Measurements from ENCODE around the gene PLAC8L1. TPM values are rescaled to one million over a fixed set of nuclear protein-coding genes. Genes with fewer than 3 reads are reported as not detected.

The PLAC8L1 gene
- total and polyA plus RNA-seq, 2 of the 4 experiments (the other 2 are of a cell fraction), result 0.27 TPM; not detected in 1

- H2BK120ac ChIP-seq (ENCODE audit: low read depth, low read length), result no peak overlapping the region
- H3K36me3 ChIP-seq (ENCODE audit: control insufficient read depth, insufficient read depth, low read length), result no peaks in the 10 kb centered on the region
- ChIA-PET POLR2A (ENCODE audit: unreplicated experiment) (no interaction called here), CTCF (interaction anchor here (0.6 kb wide), 1 partner anchor 267 kb away, joined by 3 read pairs; no protein-coding TSS in a partner anchor)
- no peaks in the 10 kb centered on the region for H3K9me3 ChIP-seq (ENCODE audit: control insufficient read depth, insufficient read depth, low read length)
- H3K79me1 ChIP-seq (ENCODE audit: low read depth in 1 of 2, low read length in 2 of 2), result no peaks in the 10 kb centered on the region
- no peak overlapping the region for H2BK5ac ChIP-seq (ENCODE audit: low read depth, low read length, poor library complexity, severe bottlenecking)
- no peak overlapping the region for H3K23ac ChIP-seq (ENCODE audit: low read depth, low read length)
- no peak overlapping the region for H2AK5ac ChIP-seq (ENCODE audit: low read depth, low read length)
- H3K4me2 ChIP-seq (ENCODE audit: low read depth, low read length), result no peak overlapping the region
- H3K14ac ChIP-seq (replicated peaks; ENCODE audit: low read depth, low read length), result no peak overlapping the region
- ATAC-seq (ENCODE audit: low read depth) (no peak), DNase-seq (no peak)
- no peak overlapping the region for H4K5ac ChIP-seq (ENCODE audit: low read depth, low read length)
- no peak overlapping the region for H2BK20ac ChIP-seq (ENCODE audit: low read depth, low read length)
- no peaks in the 10 kb centered on the region for H3K9me1 ChIP-seq (ENCODE audit: insufficient read depth, low read length)
- H2AFZ ChIP-seq (replicated peaks; ENCODE audit: low read length, poor library complexity), result no peak overlapping the region
- H2AK9ac ChIP-seq (replicated peaks; ENCODE audit: low read depth, low read length, poor library complexity), result no peak overlapping the region
- H4K8ac ChIP-seq (ENCODE audit: low read depth in 2 of 2, low read length in 2 of 2), result no peak overlapping the region
- TF ChIP-seq BHLHE40 (IDR thresholded peaks at IDR 0.05; ENCODE audit: low read depth, low read length), result no peak
- no CpG with 5 or more reads among the region's 2 CpGs for WGBS, 2 experiments (ENCODE audit: extremely low coverage in 2 of 2, insufficient read length in 1 of 2)
- BruUV-seq (replicated peaks), result no TSS peak
- peaks cover 5% of the 10 kb centered on the region; the same call in 1 of the 2 replicates for H3K27me3 ChIP-seq (ENCODE audit: control insufficient read depth, insufficient read depth, low read length)
- H3K18ac ChIP-seq (ENCODE audit: low read depth, low read length), result no peak overlapping the region
- no peak overlapping the region for H3K4me3 ChIP-seq (ENCODE audit: insufficient read depth, low read depth, low read length)
- dilution Hi-C loops (cut with HindIII; ENCODE audit: low sequenced_read_pairs, unreplicated experiment), result no loop called here
- no peak overlapping the region for H3K27ac ChIP-seq (ENCODE audit: insufficient read depth, low read length)
- H4K91ac ChIP-seq (ENCODE audit: insufficient read depth, low read depth, low read length), result no peak overlapping the region
- intact Hi-C loops (cut with micrococcal nuclease), result no loop called here
- H3K56ac ChIP-seq (ENCODE audit: extremely low read depth, insufficient read depth, low read length), result no peak overlapping the region
- no peaks in the 10 kb centered on the region for H3K4me1 ChIP-seq (ENCODE audit: control insufficient read depth, insufficient read depth, low read length)
- H2BK15ac ChIP-seq (ENCODE audit: low read depth, low read length), result no peak overlapping the region
- in situ Hi-C loops (cut with MboI; ENCODE audit: low sequenced_read_pairs), result loop anchor here (10.0 kb wide), 3 partner anchors 221 to 1851 kb away; partner anchors contain the start of gene PRELID2
- H3K9ac ChIP-seq (ENCODE audit: low read depth, low read length), result no peak overlapping the region
- no peaks in the 10 kb centered on the region for H4K20me1 ChIP-seq (ENCODE audit: insufficient read depth, low read length)
- H3K4ac ChIP-seq (ENCODE audit: low read depth, low read length), result no peak overlapping the region
Measured at GRCh38 chr5:146055432-146055831, 49.9 kb downstream of the PLAC8L1 start.

All from IMR-90 (cell line).